ENCODE data around the gene KRT8.
"Not testable (repeated sequence)": the region's sequence is repeated elsewhere in the genome, so short reads cannot be mapped to it uniquely, and the experiment has no call there.

Gene KRT8

DNA sequence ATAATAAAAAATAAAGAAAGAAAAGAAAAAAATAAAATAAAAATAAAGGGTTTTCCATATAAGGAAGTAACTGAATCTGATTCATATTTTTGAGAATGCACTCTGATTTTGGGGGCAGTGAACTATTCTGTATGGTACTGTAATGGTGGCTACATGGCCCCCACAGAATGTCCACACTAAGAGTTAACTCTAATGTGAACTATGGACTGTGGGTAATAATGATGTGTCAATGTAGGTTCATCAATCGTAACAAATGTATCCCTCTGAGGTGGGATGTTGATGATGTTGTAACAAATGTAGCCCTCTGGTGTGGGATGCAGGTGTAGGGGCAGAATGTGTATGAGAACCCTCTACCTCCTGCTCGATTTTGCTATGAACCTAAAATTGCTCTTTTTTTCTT is 13.8 kb downstream of the KRT8 start (continued):
- TF ChIP-seq, protein P1, sequence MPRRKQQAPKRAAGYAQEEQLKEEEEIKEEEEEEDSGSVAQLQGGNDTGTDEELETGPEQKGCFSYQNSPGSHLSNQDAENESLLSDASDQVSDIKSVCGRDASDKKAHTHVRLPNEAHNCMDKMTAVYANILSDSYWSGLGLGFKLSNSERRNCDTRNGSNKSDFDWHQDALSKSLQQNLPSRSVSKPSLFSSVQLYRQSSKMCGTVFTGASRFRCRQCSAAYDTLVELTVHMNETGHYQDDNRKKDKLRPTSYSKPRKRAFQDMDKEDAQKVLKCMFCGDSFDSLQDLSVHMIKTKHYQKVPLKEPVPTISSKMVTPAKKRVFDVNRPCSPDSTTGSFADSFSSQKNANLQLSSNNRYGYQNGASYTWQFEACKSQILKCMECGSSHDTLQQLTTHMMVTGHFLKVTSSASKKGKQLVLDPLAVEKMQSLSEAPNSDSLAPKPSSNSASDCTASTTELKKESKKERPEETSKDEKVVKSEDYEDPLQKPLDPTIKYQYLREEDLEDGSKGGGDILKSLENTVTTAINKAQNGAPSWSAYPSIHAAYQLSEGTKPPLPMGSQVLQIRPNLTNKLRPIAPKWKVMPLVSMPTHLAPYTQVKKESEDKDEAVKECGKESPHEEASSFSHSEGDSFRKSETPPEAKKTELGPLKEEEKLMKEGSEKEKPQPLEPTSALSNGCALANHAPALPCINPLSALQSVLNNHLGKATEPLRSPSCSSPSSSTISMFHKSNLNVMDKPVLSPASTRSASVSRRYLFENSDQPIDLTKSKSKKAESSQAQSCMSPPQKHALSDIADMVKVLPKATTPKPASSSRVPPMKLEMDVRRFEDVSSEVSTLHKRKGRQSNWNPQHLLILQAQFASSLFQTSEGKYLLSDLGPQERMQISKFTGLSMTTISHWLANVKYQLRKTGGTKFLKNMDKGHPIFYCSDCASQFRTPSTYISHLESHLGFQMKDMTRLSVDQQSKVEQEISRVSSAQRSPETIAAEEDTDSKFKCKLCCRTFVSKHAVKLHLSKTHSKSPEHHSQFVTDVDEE (CRISPR knock-in tag; IDR thresholded peaks at IDR 0.05), result no peak

DNA sequence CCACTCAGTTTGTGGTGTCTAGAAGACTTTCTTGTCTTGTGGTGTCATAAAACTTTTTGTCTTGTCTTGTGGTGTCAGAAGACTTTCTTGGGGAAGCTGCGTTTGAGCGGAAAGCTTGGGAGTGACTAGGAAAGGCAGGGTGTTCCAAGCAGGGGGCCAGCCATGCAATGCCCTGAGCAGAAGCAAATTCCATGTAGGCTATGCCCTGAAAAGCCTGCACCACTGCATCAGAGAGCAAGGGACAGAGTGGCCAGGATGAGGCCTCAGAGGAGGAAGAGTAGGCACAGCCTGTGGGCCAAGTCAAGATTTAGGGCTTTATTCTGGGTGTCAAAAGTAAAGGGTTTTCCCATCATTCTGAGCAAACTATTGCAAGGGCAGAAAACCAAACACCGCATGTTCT is 14.5 kb downstream of the KRT8 start:
- TF ChIP-seq SNAI2 (CRISPR knock-in tag; IDR thresholded peaks at IDR 0.05), result no peak
- no peak for TF ChIP-seq OSR1 (CRISPR knock-in tag; IDR thresholded peaks at IDR 0.05)
- TF ChIP-seq CSDC2 (CRISPR knock-in tag; IDR thresholded peaks at IDR 0.05), result no peak
- TF ChIP-seq TOX (CRISPR knock-in tag; IDR thresholded peaks at IDR 0.05; ENCODE audit: borderline replicate concordance), result no peak
- no peak for TF ChIP-seq ZNF8 (CRISPR knock-in tag; IDR thresholded peaks at IDR 0.05)
- TF ChIP-seq, protein P2, sequence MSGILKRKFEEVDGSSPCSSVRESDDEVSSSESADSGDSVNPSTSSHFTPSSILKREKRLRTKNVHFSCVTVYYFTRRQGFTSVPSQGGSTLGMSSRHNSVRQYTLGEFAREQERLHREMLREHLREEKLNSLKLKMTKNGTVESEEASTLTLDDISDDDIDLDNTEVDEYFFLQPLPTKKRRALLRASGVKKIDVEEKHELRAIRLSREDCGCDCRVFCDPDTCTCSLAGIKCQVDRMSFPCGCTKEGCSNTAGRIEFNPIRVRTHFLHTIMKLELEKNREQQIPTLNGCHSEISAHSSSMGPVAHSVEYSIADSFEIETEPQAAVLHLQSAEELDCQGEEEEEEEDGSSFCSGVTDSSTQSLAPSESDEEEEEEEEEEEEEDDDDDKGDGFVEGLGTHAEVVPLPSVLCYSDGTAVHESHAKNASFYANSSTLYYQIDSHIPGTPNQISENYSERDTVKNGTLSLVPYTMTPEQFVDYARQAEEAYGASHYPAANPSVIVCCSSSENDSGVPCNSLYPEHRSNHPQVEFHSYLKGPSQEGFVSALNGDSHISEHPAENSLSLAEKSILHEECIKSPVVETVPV (CRISPR knock-in tag; IDR thresholded peaks at IDR 0.05), result no peak
- TF ChIP-seq ZFP3 (CRISPR knock-in tag; IDR thresholded peaks at IDR 0.05), result no peak
- TF ChIP-seq ZNF70 (CRISPR knock-in tag; IDR thresholded peaks at IDR 0.05), result no peak
- TF ChIP-seq, protein P3, sequence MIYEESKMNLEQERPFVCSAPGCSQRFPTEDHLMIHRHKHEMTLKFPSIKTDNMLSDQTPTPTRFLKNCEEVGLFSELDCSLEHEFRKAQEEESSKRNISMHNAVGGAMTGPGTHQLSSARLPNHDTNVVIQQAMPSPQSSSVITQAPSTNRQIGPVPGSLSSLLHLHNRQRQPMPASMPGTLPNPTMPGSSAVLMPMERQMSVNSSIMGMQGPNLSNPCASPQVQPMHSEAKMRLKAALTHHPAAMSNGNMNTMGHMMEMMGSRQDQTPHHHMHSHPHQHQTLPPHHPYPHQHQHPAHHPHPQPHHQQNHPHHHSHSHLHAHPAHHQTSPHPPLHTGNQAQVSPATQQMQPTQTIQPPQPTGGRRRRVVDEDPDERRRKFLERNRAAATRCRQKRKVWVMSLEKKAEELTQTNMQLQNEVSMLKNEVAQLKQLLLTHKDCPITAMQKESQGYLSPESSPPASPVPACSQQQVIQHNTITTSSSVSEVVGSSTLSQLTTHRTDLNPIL (CRISPR knock-in tag; IDR thresholded peaks at IDR 0.05; ENCODE audit: low read depth), result no peak
- no peak for TF ChIP-seq ISL1 (CRISPR knock-in tag; IDR thresholded peaks at IDR 0.05)
- TF ChIP-seq, protein P1 (CRISPR knock-in tag; IDR thresholded peaks at IDR 0.05), result no peak
- TF ChIP-seq ARNTL (CRISPR knock-in tag; IDR thresholded peaks at IDR 0.05; ENCODE audit: borderline replicate concordance, low read depth), result no peak
- TF ChIP-seq, protein P4, sequence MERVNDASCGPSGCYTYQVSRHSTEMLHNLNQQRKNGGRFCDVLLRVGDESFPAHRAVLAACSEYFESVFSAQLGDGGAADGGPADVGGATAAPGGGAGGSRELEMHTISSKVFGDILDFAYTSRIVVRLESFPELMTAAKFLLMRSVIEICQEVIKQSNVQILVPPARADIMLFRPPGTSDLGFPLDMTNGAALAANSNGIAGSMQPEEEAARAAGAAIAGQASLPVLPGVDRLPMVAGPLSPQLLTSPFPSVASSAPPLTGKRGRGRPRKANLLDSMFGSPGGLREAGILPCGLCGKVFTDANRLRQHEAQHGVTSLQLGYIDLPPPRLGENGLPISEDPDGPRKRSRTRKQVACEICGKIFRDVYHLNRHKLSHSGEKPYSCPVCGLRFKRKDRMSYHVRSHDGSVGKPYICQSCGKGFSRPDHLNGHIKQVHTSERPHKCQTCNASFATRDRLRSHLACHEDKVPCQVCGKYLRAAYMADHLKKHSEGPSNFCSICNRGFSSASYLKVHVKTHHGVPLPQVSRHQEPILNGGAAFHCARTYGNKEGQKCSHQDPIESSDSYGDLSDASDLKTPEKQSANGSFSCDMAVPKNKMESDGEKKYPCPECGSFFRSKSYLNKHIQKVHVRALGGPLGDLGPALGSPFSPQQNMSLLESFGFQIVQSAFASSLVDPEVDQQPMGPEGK (CRISPR knock-in tag; IDR thresholded peaks at IDR 0.05; ENCODE audit: borderline replicate concordance), result no peak
- no peak for TF ChIP-seq ZC3H10 (CRISPR knock-in tag; IDR thresholded peaks at IDR 0.05)
- TF ChIP-seq ZNF565 (CRISPR knock-in tag; conservative IDR thresholded peaks at IDR 0.05; ENCODE audit: low read depth), result no peak
- TF ChIP-seq BACH2 (CRISPR knock-in tag; IDR thresholded peaks at IDR 0.05; ENCODE audit: borderline replicate concordance), result no peak

DNA sequence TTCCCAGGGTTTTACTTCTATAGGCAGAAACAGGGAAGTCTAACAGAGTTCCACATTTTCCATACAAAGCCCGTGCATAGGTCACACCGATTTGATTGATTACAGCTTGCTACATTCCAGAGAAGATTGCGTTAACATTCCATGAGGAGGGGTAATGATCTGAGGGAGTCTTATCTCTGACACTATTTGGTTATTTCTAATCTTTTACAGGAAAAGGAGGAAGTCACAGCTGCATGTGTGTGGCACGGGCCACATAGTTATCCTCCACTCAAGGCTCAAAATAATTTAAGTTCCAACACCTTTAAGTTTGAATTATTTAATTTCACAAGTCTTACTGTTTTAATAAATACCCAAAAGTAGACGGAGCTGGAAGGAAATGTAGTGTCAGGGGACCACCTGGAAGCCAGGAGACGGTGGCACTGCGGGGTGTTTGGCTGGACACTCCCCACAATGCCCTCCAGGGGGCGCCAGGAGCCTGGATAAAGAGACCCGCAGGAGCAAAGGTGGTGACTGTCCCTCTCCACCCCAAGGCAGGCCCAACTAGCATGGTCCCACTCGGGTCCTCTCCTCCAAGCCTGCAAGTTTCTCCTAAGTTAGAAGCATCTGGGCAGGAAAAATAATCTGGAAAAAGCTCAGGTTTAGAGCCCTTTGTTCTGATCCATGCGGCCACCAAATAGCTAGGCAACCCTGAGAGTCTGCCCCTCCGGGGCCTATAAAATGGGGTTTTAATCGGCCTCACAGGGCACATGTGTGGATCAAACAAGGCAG is 20.2 kb downstream of the KRT8 start:
- ATAC-seq, result peak; percentile 84
- TF ChIP-seq ZFP3 (CRISPR knock-in tag; IDR thresholded peaks at IDR 0.05), result peak; percentile 65; the same call in 1 of the 2 replicates
- TF ChIP-seq CSDC2 (CRISPR knock-in tag; IDR thresholded peaks at IDR 0.05), result peak; percentile 65; the same call in 1 of the 2 replicates
- TF ChIP-seq TOX (CRISPR knock-in tag; IDR thresholded peaks at IDR 0.05; ENCODE audit: borderline replicate concordance), result no peak
- no peak for TF ChIP-seq ZNF8 (CRISPR knock-in tag; IDR thresholded peaks at IDR 0.05)
- no peak for TF ChIP-seq SNAI2 (CRISPR knock-in tag; IDR thresholded peaks at IDR 0.05)
- TF ChIP-seq ESRRG (CRISPR knock-in tag; IDR thresholded peaks at IDR 0.05), result no peak
- TF ChIP-seq, protein P4 (CRISPR knock-in tag; IDR thresholded peaks at IDR 0.05; ENCODE audit: borderline replicate concordance), result no peak
- TF ChIP-seq, protein P3 (CRISPR knock-in tag; IDR thresholded peaks at IDR 0.05; ENCODE audit: low read depth), result no peak
- no peak for TF ChIP-seq TCF4 (CRISPR knock-in tag; IDR thresholded peaks at IDR 0.05; ENCODE audit: borderline replicate concordance)
- TF ChIP-seq, protein P5, sequence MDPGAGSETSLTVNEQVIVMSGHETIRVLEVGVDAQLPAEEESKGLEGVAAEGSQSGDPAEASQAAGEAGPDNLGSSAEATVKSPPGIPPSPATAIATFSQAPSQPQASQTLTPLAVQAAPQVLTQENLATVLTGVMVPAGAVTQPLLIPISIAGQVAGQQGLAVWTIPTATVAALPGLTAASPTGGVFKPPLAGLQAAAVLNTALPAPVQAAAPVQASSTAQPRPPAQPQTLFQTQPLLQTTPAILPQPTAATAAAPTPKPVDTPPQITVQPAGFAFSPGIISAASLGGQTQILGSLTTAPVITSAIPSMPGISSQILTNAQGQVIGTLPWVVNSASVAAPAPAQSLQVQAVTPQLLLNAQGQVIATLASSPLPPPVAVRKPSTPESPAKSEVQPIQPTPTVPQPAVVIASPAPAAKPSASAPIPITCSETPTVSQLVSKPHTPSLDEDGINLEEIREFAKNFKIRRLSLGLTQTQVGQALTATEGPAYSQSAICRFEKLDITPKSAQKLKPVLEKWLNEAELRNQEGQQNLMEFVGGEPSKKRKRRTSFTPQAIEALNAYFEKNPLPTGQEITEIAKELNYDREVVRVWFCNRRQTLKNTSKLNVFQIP (CRISPR knock-in tag; IDR thresholded peaks at IDR 0.05; ENCODE audit: borderline replicate concordance, low read depth), result no peak
- TF ChIP-seq ZNF565 (CRISPR knock-in tag; conservative IDR thresholded peaks at IDR 0.05; ENCODE audit: low read depth), result no peak

More for the DNA sequence above, 14.5 kb downstream of the KRT8 start:
- ATAC-seq, result no peak

DNA sequence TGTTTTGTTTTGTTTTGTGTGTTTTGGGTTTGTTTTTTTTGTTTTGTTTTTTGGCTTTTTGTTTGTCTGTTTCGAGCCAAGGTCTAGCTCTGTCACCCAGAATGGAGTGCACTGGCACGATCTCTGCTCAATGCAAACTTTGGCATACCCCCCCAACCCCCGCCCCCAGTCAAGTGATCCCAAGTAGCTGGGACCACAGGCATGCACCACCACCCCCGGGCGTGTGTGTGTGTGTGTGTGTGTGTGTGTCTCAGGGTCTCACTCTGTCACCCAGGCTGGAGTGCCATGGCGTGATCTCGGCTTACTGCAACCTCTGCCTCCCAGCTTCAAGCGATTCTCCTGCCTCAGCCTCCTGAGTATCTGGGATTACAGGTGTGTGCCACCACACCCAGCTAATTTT is 24.4 kb downstream of the KRT8 start:
- ATAC-seq, result not testable (repeated sequence)
